ENCODE measurements around the gene CCDC9.

DNA sequence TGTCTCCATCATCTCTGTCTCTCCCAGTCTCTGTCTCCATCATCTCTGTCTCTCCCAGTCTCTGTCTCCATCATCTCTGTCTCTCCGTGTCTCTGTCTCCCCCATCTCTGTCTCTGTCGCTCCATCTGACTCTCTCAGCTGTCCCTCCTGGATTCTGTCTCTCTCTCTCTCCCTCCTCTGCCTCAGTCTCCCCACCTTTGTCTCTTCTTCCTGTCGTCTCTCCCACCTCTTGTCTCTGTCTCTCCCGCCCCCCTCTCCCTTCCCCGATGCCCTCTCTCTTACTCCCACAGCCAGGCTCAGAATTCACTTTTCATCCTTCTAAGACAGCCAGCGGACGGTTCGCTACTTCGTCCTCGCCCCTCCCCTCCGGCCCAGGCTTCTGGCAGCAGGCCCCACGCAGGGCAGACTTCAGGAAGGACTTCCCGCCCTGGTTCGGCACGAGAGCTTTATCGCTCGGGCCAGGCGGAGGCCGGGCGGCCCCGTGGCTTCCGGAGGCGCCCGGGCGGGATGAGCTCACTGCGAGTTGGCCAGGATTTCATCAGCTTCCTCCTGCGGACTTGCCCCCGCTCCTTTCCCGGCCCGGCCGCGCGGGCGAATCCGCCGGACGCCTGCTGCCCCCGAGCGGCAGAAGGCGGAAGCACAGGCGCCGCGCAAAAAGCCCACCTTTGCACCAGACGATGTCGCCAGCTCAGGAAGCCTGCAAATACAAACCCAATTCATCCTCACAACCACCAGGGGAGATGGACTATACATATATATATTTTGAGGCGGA, 12.4 kb upstream of the CCDC9 start:
- peak; percentile 92 to 98 for TF ChIP-seq CTCF (conservative IDR thresholded peaks at IDR 0.05 in 1 of 2, IDR thresholded peaks at IDR 0.05 in 1 of 2; ENCODE audit: extremely low read depth in 1 of 2, insufficient read depth in 1 of 2, low read depth in 1 of 2, low read length in 2 of 2)
- TF ChIP-seq EZH2 (IDR thresholded peaks at IDR 0.05; ENCODE audit: borderline replicate concordance, low read length): no peak

All from mammary epithelial cell (primary cell).